GM19025 (cell line): Measurements from ENCODE around the gene ZBTB37.
"Not testable (repeated sequence)": the region's sequence is repeated elsewhere in the genome, so short reads cannot be mapped to it uniquely, and the experiment has no call there.

Experiments
- ATAC-seq: cut with Tn5 transposase; IDR thresholded peaks from one replicate; pipeline ENCODE4 v1.9.1; 2021; ENCODE audit warnings: mild to moderate bottlenecking, low read depth, moderate library complexity; ENCODE audit not compliant: unreplicated experiment

ZBTB37 gene

DNA sequence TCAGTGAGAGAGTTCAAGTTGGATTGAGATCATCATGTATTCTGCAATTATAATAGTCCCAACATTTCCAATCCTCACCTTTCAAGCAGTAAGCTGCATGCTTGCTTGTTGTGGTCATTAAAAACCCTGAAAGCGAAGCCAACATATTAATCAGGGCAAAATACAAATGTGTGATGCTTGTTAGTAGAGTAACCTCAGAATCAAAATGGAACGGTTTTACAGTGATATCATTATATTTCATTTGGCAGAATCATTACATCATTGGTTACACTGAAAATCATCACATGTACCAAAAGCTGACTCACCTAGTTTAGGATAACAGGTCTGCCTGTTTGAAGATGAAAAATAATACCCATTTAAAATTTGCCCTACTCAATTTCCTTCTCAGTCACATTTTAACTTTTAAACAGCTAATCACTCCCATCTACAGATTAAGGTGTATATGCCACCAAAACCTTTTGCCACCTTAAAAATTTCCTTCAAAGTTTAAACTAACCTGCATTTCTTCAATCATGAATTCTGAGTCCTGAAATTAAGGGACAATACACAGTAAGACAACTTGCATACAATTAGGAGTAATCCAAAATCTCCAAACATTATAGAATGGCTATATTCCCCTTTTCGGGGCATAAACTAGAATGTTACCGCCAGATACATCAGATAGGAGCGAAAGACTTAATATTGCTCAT is 3.9 kb upstream of the ZBTB37 start:
- no peak for ATAC-seq

DNA sequence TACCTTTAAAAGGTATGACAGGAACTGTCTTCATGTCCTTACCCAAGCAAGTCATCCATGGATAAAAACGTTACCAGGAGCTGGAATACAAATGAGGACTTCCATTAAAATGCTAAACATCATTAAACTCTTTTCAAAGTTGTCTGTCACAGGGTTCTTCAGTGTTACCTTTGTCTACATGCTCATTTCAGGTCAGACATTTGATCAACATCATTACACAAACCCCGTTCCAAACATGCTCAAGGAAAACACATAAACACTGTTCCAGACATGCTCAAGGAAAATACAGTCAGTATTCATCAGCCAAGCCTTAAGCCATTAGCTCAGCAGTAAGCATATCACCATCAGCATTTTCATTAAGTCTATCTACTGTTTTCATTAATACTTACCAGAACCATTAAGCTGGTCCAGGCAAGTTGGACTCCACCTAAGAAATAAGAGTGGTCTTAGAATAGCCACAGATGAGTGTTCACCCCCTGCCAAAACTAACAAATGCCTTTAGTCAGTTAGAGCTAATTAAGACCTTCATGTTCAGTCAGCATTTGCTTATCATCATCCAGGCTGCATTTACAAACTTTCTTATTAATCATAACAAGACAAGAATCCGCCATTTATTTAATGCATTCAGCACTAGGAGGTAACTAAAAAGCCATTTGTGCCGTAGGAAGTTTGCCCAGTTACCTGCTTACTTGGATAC is 2.6 kb upstream of the ZBTB37 start:
- ATAC-seq, result no peak

- no peak for ATAC-seq
Observed at GRCh38 chr1:173866413-173867115, 1.6 kb upstream of the ZBTB37 start.

GRCh38 chr1:173867141-173867752 is 933 bp upstream of the ZBTB37 start:
- ATAC-seq, result no peak

GRCh38 chr1:173867753-173868265 is 371 bp upstream of the ZBTB37 start, which contains the start of gene GAS5:
GAS5 (minus strand) TSS chr1:173867989.
- ATAC-seq, result peak; percentile 61

DNA sequence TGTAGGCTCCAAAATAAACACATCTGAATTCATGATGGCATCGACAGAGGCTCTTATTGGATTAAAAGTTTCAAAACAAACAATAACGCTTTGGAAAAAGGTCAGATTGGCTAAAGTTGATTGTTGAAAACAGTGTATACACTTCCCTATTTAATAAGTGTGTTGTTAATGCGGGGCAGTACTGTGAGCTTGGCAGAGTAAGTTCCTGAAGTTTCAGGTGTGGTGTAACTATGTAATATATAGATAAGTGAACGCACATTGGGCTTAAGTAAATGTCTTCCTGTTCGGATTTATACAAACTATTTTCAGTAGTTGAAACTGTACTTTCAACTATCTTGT is 810 bp downstream of the ZBTB37 start:
- no peak for ATAC-seq

- no peak for ATAC-seq
Observed at GRCh38 chr1:173870252-173871075, 2.3 kb downstream of the ZBTB37 start.

GRCh38 chr1:173871091-173871490 is 2.9 kb downstream of the ZBTB37 start:
- no peak for ATAC-seq

GRCh38 chr1:173871500-173871899 is 3.3 kb downstream of the ZBTB37 start:
- ATAC-seq, result no peak

- ATAC-seq, result no peak
Observed at GRCh38 chr1:173876732-173877131, 8.6 kb downstream of the ZBTB37 start.

- no peak for ATAC-seq
Observed at GRCh38 chr1:173878251-173878650, 10.1 kb downstream of the ZBTB37 start.

DNA sequence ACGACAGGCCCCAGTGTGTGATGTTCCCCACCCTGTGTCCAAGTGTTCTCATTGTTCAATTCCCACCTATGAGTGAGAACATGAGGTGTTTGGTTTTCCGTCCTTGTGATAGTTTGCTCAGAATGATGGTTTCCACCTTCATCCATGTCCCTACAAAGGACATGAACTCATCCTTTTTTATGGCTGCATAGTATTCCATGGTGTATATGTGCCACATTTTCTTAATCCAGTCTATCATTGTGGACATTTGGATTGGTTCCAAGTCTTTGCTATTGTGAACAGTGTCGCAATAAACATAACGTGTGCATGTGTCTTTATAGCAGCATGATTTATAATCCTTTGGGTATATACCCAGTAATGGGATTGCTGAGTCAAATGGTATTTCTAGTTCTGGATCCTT is 12.9 kb downstream of the ZBTB37 start:
- ATAC-seq, result not testable (repeated sequence)

- ATAC-seq, result no peak
Observed at GRCh38 chr1:173884701-173885100, 16.5 kb downstream of the ZBTB37 start.

DNA sequence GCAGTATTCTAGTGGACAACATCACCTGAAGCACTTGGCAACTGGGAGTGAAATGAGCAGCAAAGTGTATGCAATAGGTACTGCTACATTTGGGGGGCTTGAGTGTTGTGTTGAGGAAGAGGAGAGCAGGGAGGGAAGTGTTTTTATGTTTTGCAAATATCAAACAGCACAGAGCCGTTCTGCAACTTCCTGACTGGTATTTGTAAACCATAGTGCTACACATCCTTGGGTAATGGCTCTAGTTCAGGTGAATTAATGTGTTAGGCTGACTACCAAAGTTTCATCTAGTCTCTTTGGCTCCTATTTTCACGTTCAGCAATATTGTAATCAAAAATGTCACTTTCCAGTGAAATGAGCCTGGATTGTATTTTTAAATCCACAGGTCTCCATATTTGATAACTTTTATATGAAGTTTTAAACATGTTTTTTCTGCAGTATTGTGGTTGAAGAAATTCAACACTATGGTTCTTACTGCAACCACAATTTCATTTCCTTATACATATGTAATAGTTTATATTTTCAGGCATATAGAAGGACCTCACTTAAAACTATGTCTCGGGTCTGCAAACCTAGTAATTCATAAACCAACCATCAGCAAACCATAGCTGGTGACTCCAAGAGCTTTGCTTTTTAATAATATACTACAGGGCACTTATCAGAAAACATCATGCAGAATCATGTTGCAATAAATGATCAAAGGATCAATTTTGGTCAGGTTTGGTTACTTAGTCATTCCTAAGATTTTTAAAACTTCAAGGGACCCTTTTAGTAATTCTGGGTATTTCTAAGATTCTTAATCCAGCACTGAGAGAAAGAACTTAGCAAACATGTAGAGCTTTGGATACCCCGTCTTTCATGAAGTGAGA is 18.8 kb downstream of the ZBTB37 start:
- ATAC-seq, result no peak

DNA sequence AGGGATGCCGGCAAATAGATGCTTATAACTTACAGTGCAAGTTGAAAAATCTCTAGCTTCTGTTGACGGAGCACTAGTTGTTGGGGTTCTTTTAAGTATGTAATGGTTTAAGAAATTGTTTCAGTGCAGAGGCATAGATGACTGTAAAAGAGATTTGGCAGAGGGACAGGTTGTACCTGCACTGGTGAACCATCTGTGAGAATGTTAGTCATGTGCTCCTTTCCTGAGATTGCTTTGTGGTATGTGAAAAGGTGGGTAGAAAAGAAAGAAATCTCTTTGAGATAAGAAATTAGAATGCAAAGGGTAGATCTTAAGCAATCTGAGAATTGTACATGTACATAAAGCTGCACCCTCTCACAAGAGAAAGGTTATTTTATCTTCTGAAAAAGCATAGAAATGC is 19.4 kb downstream of the ZBTB37 start:
- ATAC-seq, result no peak

DNA sequence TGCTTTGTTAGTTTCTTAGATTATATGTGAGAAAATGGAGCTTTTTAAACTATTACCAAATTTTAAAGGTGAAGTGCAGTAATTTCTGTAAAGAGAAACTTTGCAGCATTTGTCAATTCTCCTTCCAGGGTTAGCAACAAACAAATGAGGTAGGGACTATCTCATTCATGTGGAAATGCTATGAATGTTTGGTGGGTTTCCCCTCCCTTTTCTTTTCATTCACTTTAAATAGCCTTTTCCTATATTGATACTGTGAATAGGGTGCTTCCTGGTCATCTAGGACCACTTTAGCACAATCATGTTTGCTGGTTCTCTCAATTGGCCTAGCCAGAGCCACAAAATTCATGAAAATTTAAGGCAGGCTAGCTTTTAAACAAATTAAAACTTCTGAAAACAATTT is 20.6 kb downstream of the ZBTB37 start:
- ATAC-seq, result no peak

- no peak for ATAC-seq
Observed at GRCh38 chr1:173889885-173890284, 21.7 kb downstream of the ZBTB37 start.

GRCh38 chr1:173893611-173894010 is 25.4 kb downstream of the ZBTB37 start:
- no peak for ATAC-seq

DNA sequence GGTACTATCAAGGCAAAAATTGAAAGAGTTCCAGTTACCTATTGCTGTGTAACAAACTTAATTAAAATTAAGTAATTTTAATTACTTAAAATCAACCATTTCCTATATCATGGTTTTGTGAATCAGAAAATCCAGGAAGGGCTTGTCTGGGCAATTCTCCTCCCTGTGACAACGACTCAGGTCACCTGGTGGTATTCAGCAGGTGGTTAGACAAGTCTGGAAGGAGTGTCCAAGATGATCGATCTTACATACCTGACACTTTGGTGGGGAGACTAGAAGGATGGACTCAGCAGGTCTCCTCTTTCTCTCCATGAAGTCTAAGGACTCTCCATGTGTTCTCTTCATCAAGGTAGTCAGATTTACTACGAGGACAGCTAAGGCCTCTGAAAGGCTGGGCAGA is 26.0 kb downstream of the ZBTB37 start:
- no peak for ATAC-seq
